Measurements from ENCODE around the gene HOXB8.
A peak's percentile ranks its signal among the peaks of the same experiment; 100 is the strongest.

DNA sequence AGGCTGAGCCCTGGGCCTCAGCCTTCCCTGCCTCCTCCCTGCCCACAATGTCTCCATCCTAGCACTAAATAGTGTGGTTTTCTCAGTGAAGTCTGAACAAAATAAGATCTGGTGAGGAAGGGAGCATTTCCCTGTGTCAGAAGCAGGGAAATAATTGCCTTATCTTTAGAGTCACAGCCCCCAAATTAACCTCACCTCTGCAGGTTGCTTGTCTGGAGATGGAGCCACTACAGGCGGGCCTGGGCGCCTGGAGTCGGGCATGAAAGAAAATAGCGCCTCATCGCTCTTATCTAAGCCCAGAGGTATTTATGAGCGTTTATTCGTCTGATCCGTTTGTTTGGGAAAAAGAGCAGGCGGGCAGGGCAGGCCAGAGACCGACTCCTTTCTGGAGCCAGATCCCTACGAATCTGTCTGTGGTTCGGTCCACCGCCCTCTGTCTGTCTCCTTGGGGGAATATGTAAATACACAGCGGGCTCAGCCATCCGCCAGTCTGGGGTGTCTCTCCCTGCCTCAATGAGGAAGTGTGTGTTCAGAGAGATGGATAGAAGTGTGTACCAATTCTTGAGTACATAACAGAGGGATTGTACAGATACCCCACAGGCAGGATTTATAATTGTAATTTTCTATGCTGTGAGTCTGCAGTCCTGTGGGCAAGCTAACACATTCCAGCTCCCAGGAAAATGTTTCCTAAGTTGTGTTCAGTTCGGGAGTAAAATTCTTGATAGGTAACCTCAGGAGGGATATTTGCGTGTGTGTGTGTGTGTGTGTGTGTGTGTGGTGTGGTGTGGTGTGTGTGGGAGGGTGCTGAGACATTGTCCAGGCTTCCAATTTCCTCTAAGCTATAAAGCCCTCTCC is 14.6 kb downstream of the HOXB8 start:
- TF ChIP-seq, protein P1, sequence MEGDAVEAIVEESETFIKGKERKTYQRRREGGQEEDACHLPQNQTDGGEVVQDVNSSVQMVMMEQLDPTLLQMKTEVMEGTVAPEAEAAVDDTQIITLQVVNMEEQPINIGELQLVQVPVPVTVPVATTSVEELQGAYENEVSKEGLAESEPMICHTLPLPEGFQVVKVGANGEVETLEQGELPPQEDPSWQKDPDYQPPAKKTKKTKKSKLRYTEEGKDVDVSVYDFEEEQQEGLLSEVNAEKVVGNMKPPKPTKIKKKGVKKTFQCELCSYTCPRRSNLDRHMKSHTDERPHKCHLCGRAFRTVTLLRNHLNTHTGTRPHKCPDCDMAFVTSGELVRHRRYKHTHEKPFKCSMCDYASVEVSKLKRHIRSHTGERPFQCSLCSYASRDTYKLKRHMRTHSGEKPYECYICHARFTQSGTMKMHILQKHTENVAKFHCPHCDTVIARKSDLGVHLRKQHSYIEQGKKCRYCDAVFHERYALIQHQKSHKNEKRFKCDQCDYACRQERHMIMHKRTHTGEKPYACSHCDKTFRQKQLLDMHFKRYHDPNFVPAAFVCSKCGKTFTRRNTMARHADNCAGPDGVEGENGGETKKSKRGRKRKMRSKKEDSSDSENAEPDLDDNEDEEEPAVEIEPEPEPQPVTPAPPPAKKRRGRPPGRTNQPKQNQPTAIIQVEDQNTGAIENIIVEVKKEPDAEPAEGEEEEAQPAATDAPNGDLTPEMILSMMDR (IDR thresholded peaks at IDR 0.05; ENCODE audit: poor library complexity): no peak
- TF ChIP-seq EZH2 (IDR thresholded peaks at IDR 0.05; ENCODE audit: borderline replicate concordance): peak; percentile 7
- TF ChIP-seq EZH2phosphoT487 (IDR thresholded peaks at IDR 0.05; ENCODE audit: low read depth, severe bottlenecking, unreplicated experiment): no peak

All from hepatocyte (in vitro differentiated cells).